Ovary (tissue), 3 donors: ENCODE results near the gene FNDC11.

Experiments
- EP300 ChIP-seq: sonication (generic); formaldehyde crosslinking; IDR thresholded peaks from one replicate; pipeline ENCODE4 v1.6.1; 2017; ENCODE audit warnings: antibody characterized with exemption
- POLR2A ChIP-seq: fragments of 450-650 bp; IDR thresholded peaks from one replicate; pipeline ENCODE4 v1.6.1; 2017; ENCODE audit warnings: antibody characterized with exemption, mild to moderate bottlenecking, moderate library complexity
- TF ChIP-seq, protein P1 (sequence below), 3 donors: fragments of 450-650 bp in 2 of 3; fragments of 200-600 bp in 1 of 3; IDR thresholded peaks; one replicate each; pipeline versions ENCODE4 v1.5.1 to v1.8.0; 2016 to 2022; ENCODE audit warnings: antibody characterized with exemption in 3 of 3, mild to moderate bottlenecking in 1 of 3
- donor health status: DM: no; HTN: no; CAD: no.

DNA sequence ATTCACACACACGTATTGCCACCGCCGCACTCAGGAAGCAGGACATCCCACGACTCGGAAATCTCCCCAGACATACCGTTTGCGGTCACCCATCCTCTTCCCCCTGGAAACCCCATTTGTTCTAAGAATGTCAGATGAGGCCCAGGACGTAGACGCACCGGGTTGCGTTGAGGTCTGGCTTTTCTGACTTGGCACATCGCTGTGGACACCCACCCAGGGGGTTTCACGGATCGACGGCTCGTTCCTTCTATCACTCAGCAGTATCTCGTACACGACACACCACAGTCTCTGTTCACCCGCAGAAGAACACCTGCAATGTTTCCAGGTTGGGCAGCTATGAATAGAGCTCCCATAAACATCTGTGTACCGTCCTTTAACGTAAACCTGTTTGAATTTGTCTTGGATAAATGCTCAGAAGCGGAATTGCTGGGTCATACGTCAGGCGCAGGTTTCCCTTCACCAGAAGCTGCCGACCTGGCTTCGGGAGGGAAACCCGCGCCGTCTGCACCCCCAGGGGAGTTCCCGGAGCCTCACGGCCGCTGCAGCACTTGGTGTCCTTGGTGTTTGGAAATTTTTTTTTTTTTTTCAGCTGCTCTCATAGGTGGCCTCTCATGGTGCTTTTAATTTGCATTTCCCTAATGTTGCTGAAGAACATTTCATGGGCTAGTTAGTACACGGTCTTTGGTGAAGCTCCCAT, 45.7 kb upstream of the FNDC11 start:
- TF ChIP-seq, protein P1, sequence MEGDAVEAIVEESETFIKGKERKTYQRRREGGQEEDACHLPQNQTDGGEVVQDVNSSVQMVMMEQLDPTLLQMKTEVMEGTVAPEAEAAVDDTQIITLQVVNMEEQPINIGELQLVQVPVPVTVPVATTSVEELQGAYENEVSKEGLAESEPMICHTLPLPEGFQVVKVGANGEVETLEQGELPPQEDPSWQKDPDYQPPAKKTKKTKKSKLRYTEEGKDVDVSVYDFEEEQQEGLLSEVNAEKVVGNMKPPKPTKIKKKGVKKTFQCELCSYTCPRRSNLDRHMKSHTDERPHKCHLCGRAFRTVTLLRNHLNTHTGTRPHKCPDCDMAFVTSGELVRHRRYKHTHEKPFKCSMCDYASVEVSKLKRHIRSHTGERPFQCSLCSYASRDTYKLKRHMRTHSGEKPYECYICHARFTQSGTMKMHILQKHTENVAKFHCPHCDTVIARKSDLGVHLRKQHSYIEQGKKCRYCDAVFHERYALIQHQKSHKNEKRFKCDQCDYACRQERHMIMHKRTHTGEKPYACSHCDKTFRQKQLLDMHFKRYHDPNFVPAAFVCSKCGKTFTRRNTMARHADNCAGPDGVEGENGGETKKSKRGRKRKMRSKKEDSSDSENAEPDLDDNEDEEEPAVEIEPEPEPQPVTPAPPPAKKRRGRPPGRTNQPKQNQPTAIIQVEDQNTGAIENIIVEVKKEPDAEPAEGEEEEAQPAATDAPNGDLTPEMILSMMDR (IDR thresholded peaks at IDR 0.05) = no peak
- TF ChIP-seq POLR2A (no peak), EP300 (no peak)
